HG02642 (cell line): ENCODE results near the gene RNF32.
"Not testable (repeated sequence)": the region's sequence is repeated elsewhere in the genome, so short reads cannot be mapped to it uniquely, and the experiment has no call there.

Source experiments
- ATAC-seq: cut with Tn5 transposase; IDR thresholded peaks from one replicate; pipeline ENCODE4 v1.9.1; 2021; ENCODE audit warnings: mild to moderate bottlenecking; ENCODE audit not compliant: unreplicated experiment, poor library complexity

RNF32 gene

DNA sequence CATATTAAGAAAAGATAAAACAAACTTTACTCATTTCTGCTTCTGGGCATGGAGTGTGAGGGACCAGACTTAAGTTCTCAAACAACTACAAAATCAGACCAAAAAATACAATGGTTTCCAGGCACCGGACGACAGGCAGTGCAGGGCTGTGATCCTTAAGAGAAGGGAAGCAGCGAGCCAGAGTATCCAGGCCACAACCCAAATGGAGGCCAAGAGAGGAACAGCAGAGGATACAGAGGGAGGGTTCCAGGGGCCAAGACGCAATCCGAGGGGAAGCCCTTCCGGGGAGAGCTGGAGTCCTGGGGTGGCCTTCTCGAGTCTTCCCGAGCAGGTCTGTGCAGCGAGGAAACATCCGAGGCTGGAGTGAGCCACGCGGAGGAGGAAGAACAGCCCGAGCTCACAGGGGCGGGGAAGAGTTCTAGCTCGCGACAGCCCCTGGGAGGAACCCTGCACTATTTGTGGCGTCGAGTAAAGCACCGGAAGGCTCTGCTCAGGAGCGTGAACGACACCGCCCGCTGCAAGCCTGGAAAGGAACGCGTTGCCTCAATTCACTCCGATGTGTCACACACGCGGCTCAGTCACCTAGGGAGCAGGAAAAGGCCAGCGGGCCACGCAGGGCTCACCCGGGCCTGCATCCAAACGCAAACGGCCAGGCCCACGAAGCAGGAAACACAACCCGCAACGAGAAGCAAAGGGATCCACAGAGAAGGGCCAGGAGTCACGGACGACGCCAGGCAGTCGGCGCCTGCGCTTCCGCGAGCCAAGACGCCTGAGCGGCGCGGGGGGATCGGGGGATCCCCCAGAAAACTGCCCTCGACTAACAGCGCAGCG is 933 bp upstream of the RNF32 start:
- ATAC-seq = no peak

DNA sequence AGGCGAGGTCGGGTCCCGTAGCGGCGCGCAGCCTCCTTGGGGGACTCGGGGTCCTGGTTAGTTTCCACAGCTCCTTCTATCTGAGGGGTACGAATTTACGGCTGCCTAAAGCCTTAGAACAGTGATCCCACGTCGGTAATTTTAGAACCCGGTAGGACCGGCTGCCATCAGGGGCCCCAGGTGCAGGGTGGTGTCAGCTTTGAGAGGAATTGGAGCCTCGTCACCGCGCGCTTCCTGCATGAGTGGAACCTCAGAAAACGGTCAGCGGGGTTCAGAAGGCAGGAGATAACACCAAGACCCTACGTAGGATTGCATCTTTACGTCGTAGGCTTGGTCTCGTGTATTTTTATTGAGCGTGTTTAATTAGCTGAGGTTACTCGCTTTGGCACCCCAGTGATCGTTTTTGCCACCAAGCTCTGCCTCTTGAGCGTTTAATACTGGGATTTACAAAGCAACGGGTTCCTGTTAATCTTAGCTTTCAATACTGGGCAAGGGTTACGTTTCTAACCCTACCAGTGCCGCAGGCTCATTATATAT is 443 bp downstream of the RNF32 start:
- ATAC-seq = peak; percentile 59

DNA sequence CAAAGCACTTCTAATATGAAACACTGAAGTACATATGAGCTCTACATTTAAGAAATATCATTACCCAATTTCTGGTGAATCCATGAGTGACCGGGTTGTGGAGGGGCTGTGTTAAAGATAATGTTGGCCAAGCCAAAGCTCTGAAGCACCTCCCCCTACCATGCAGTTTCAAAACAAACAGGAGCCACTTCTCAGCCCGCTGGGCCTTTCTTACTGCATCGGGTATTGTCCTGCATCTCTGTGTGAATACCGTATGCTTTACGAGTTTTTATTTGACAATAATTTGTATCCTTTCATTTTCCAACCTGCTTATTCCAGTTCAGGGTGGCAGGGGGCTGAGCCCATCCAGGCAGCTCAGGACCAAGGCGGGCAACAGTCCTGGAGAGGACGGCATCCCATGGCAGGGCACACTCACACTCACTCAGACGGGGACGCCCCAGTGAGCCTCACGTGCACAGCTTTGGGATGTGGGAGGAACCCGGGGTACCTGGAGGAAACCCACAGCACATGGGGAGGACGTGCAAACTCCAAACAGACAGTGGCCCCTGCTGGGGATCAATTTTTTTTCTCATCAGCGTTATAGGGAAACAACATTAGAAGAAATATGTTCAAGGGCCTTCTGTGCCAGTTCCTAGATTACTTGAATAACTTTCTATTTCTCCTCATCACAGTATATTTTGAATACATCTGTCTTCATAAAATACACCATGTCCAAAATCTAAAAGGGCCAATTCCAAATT is 1.9 kb downstream of the RNF32 start:
- ATAC-seq = no peak

DNA sequence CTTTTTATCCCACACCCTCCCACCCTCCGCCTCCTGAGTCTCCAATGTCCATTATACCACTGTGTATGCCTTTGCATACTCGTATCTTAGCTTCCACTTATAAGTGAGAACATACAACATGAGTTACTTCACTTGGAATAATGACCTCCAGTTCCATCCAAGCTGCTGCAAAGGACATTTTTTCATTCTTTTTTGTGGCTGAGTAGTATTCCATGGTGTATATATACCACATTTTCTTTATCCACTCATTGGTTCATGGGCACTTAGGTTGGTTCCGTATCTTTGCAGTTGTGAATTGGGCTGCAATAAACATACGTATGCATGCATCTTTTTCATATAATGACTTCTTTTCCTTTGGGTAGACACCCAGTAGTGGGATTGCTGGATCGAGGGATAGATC is 6.8 kb downstream of the RNF32 start:
- not testable (repeated sequence) for ATAC-seq

DNA sequence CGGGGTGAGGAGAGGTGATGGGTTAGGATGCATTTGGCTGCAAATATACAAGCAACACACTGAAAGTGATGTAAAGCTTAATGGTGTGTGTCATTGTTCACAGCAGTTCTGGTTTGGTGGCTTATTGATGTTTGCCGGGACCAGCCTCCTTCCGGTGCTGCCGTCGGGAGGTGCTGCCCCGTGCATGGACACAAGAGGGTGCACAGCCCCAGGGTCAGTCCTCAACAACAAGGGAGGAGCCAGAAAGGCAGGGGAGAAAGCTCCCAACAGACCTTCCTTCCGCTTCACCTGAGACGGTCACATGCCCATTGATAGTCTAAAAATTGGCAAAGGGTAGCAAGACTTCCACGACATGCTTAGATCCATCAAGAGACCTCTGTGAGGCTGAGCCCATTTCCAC is 9.5 kb downstream of the RNF32 start:
- no peak for ATAC-seq

DNA sequence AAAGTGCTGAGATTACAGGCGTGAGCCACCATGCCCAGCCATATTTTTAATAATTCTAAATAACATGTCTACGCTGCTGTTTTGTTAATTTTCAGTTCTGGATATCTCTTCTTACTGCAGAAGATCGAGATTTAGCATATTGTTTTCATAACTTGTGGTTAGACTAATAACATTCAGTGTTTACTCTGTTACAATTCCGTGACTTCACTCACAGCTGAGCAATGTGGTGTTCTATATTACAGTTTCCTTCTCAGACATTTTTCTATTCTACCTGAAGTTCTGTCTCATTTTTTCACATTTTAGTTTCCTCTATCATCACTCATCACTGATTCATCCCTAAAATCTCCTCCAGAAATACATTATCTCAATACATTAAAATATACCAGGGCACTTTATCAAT is 10.9 kb downstream of the RNF32 start:
- ATAC-seq = no peak

DNA sequence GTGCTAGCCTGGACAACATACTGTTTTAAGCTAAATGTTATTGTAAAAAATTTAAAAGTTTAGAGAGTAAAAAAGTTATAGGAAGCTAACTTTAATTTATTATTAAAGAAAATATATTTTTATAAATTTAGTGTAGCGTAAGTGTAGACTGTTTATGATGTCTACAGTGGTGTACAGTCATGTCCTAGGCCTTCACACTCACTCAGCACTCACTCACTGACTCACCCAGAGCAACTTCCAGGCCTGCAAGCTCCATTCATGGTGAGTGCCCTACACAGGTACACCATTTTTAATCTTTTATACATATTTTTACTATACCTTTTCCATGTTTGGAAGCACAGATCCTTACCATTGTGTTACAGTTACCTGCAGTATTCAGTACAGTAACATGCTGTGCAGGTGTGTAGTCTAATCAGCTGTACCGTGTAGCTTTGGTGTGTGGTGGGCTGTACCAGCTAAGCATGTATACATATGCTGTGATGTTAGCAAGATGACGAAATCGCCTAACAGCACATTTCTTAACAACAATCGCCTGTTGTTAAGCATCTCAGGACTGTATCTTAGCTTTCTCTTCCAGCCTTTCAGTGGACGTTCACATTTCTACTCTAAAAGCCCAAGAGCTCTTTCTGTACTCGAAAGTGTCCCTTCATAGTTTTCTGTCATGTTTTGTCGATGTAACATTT is 12.5 kb downstream of the RNF32 start:
- no peak for ATAC-seq

DNA sequence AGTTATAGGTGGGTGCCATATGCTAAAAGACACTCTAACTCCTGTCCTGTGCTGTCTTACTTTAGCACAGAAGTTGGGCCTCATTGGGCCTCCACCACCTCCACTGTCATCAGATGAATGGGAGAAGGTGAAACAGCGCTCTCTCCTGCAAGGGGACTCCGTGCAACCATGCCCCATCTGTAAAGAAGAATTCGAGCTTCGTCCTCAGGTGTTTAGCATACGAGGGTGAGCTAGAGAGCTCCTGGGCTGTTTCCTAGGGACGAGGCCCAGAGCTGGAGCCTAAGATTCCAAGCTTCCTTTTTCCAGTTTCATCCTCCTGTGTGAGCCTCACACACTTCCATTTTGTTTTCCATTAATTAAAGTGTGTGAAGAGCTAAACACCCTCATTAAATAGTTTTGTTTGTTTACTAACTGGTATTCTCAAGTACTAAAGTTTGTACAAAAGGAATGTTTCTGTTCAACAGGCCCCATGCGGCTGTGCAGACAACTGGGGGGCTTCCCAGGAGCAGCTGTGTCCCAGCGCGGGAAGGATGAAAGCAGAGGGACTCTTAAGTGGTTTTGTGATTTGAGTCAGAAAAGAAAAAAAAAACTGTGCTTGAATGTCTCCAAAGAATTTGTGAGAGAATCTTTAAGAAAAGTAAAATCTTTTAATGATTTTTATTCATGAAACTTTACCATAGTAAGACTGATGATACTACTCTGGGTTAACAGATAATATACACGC is 14.1 kb downstream of the RNF32 start:
- ATAC-seq = no peak

DNA sequence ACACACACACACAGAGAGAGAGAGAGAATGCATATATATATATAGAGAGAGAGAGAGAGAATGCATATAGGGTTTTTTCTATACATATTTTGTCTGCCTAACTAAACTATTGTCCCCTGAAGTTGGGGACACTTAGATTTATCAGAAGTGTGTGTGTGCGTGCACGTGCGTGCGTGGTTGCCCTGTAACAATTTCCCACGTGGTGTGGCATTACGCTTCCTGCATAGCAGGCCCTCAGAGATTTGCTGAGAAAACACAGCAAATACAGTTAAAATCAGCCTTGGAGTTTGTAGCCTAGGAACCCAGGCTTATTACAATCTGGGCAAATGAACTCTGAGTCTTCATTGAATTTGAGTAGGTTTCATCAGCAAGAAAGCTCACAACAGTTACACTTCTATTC is 14.7 kb downstream of the RNF32 start:
- no peak for ATAC-seq

DNA sequence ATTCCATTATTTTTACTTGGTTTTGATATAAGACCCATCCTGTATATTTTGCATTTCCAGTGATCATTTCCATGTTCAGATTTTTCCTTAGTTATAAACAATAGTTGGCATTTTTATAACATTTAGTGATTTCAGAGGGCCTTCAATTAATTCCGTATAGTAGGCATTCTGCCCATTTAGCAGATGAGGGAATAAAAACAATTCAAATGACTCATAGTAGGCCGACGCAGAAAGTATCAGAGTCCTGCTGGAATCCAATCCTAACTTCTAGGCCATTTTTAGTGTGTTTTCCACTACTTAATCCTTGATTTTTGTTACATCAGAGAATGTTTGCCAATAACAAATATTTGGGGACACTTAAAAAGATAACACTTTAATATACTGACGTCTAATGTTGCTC is 15.4 kb downstream of the RNF32 start:
- ATAC-seq = no peak

DNA sequence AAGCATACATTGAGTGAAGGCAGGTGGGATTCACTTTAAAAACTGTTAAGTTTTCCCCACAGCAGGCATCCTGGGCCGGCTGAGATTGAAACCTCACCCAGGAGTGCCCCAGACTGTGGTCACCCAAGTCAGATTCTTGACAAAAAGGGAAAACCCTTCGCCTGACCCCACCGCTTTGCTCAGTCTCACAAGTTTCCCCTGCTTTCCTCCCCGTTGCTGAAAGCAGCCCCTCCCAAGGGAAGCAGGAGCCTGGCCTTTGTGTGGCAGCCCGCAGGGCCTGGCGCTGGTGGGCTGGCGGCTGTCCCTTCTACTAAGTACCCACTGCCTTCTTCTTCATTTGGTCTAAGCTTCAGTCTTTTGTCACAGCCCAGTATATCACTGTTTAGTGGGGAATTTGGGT is 16.0 kb downstream of the RNF32 start:
- ATAC-seq = no peak

DNA sequence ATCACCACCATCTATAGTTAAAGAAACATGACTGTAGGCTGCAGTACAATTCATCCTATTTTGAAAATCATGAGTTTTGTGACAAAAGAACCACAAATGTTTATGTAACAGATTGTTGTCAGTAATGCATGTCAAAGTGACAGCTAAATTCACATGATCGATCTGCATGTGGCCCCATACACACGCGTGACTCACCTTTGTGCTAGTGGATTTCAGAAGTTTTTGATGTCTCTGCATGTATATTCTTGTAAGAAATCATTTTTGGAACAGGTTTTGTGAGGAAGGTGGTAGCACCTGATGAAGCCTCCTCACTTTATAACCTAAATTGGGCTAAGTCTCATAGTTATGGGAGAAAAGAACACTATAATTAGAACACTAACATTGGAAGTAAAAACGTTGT is 17.1 kb downstream of the RNF32 start:
- ATAC-seq = no peak

DNA sequence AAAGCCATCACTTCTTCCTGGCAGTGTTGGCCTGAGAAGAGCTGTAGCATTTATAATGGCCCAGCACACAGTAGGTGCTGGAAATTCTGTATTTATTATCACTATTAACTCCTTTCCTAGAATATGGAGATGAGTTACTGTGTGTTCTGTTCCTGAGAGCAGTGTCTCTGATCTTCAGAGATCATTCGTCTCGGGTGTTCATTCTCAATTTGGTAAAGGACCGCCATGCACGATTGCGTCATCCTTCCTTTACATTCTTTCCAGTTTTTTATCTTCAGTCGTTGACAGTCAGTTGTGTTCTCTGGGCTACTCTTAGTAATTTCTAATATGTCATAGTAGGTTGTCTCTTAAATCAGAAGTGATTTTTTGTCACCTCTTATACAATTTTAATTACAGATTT is 18.6 kb downstream of the RNF32 start:
- ATAC-seq = no peak

DNA sequence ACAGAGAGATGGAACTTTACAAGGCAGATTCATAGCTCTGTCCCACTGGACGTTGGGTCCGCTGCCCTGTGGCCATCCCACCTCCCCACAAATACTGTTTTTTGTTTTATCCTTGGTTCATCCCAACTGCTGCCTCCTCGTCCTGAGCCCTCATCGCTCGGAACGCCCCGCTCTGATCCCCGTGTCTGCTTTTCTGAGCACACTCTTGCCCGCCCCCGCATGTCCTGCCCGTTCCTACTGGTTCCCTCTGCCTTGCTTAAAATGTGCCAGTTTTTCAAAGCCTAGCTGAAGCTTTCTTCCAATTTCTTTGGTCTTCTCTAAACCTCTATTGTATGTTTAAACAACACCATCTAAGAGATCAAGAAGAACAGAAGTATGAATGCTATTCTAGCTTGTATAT is 19.4 kb downstream of the RNF32 start:
- ATAC-seq = no peak

DNA sequence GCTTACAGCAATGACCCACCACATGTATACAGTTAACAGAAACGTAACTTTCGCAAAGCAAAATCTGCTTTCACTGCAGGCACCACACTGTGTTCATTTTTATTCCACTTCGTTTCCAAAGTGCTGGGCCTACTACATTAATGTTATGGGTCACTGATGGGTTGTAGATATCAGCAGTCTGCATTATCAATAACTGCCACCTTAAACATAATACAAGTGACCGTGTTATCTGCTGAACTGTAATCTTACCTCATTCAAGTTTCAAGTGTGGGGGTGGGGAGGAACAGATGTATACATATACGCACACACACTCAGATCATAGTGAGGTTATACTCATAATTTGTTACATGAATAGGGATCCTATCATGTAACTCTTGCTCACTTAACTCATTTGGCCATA is 21.1 kb downstream of the RNF32 start:
- ATAC-seq = no peak

DNA sequence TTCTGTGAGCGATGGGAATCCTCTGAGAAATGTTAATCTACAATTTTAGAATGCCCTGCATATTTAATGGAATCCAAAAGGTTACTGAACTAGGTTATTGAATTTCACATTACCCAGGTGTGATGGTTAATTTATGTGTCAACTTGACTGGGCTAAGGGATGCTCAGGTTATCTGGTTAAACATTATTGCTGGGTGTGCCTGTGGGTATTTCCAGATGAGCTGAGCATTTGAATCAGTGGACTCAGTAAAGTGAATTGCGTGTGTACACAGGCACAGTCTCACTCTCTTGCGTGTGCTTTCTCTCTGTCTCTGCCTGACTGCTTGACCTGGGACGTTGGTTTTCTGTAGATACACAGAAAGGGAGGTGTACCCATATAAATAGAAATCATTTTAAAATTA is 21.7 kb downstream of the RNF32 start:
- no peak for ATAC-seq

DNA sequence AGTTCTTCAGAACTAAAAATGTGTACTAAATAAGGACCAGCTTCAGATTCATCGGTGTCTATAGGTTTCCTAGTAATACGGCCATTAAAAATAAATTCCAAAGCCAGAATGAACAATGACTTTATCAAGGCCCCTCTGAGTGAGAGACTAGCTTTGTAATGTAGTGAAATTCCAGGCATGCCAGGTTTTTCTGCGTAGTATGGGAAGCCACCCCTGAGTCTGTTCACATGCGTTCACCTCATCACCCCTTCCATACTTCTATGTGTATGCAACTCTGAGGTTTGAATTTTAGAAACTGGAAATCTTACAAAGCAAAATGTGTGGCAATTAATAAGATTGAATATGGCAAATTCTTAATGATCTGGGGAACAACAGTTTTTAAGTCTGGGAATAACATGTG is 24.5 kb downstream of the RNF32 start:
- no peak for ATAC-seq

DNA sequence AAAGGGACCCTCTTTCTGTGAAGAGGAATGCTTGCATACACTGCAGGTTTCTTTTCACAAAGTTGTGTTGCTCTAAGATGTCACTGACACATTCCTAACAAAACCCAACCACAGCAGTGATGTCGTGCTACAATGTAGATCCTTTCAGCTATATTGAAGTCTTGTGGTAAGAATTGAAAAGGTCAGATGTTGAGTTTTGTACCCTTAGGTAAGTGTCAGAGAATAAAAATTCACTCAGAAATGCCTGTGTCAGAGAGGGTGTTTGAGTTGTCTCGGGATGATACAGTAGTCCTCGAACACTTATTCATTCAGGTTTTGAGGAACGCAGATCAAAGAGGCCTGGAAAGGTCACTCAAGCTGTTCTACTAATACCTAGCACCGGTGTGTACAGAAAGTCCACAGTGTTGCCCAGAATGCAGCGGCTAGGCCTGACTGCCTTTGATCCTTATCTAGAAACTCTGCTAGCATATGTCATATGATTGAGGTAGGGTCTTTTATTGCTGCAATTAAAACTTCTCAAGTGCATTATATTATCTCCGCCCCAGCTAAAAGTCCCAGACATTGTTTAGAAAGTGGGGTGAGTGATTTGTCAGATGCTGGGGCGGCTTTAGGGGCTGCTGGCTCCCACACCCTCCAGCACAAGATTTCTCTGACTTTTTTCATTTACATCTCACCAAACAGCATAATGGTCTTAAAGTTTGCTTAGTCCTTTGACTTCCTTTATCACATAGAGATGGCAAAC is 26.0 kb downstream of the RNF32 start:
- ATAC-seq = no peak

DNA sequence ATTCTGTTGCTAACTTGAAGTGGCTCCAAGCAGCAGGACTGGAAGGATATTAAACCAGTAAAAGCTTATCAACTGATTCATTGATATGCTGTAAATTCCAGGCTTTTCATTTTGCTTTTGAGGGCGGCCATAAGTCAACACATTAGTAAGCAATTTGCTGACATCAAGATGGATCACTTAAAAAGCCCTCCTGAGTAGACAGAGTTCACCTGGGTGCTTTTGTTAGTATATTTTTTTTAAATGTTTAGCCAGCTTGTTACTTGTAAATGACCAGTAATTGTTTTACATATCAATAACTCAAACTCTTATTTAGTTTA is 26.5 kb downstream of the RNF32 start:
- ATAC-seq = no peak
